ENCODE results near the gene AP2A2. TPM values are rescaled to one million over a fixed set of nuclear protein-coding genes. Genes with fewer than 3 reads are reported as not detected.

The AP2A2 gene
- total RNA-seq (2014; rRNA removed; shearing (Covaris generic); ENCODE audit: low replicate concordance), result 22.2 and 43.1 TPM in 2 replicates

GRCh38 chr11:925496-926301 is at the start of gene AP2A2:
AP2A2 (plus strand) TSS chr11:925870; CDS start chr11:926022, 152 bp downstream.
- H3K27me3 ChIP-seq, result no peaks in the 10 kb centered on the region
- DNase-seq, result peak; percentile 90
- no peaks in the 10 kb centered on the region for H3K9me3 ChIP-seq
- peaks cover 22% of the 10 kb centered on the region for H3K36me3 ChIP-seq
- H3K4me3 ChIP-seq, result peak within 1 kb of the TSS; percentile 76

GRCh38 chr11:876545-876944 is 49.1 kb upstream of the AP2A2 start:
- H3K36me3 ChIP-seq, result peaks cover 39% of the 10 kb centered on the region
- no peaks in the 10 kb centered on the region for H3K27me3 ChIP-seq
- DNase-seq, result peak; percentile 49
- H3K9me3 ChIP-seq, result no peaks in the 10 kb centered on the region
- no peak overlapping the region for H3K4me3 ChIP-seq

- Histone ChIP-seq H3K27me3 (no peaks in the 10 kb centered on the region), H3K4me3 (no peak overlapping the region), H3K9me3 (no peaks in the 10 kb centered on the region), H3K36me3 (peaks cover 43% of the 10 kb centered on the region)
- DNase-seq, result no peak
Observed at GRCh38 chr11:877565-877964, 48.1 kb upstream of the AP2A2 start.

- Histone ChIP-seq H3K9me3 (no peaks in the 10 kb centered on the region), H3K27me3 (no peaks in the 10 kb centered on the region), H3K4me3 (no peak overlapping the region), H3K36me3 (peaks cover 52% of the 10 kb centered on the region)
- DNase-seq, result no peak
Observed at GRCh38 chr11:880447-880846, 45.2 kb upstream of the AP2A2 start.

GRCh38 chr11:882596-882995 is 43.1 kb upstream of the AP2A2 start:
- DNase-seq, result no peak
- H3K27me3 ChIP-seq, result no peaks in the 10 kb centered on the region
- H3K36me3 ChIP-seq, result peaks cover 56% of the 10 kb centered on the region
- H3K4me3 ChIP-seq, result no peak overlapping the region
- no peaks in the 10 kb centered on the region for H3K9me3 ChIP-seq

GRCh38 chr11:883527-883926 is 42.1 kb upstream of the AP2A2 start:
- H3K36me3 ChIP-seq, result peaks cover 62% of the 10 kb centered on the region
- no peaks in the 10 kb centered on the region for H3K9me3 ChIP-seq
- H3K4me3 ChIP-seq, result no peak overlapping the region
- no peaks in the 10 kb centered on the region for H3K27me3 ChIP-seq
- no peak for DNase-seq

GRCh38 chr11:884578-885070 is 41.0 kb upstream of the AP2A2 start:
- DNase-seq, result no peak
- peaks cover 54% of the 10 kb centered on the region for H3K36me3 ChIP-seq
- no peaks in the 10 kb centered on the region for H3K27me3 ChIP-seq
- no peaks in the 10 kb centered on the region for H3K9me3 ChIP-seq
- no peak overlapping the region for H3K4me3 ChIP-seq

GRCh38 chr11:886568-886967 is 39.1 kb upstream of the AP2A2 start:
- Histone ChIP-seq H3K9me3 (no peaks in the 10 kb centered on the region), H3K4me3 (no peak overlapping the region), H3K27me3 (no peaks in the 10 kb centered on the region), H3K36me3 (peaks cover 43% of the 10 kb centered on the region)
- no peak for DNase-seq

- Histone ChIP-seq H3K4me3 (no peak overlapping the region), H3K36me3 (peaks cover 43% of the 10 kb centered on the region), H3K27me3 (no peaks in the 10 kb centered on the region), H3K9me3 (no peaks in the 10 kb centered on the region)
- DNase-seq, result no peak
Observed at GRCh38 chr11:887589-887988, 38.1 kb upstream of the AP2A2 start.

- H3K36me3 ChIP-seq, result peaks cover 38% of the 10 kb centered on the region
- DNase-seq, result no peak
- H3K9me3 ChIP-seq, result no peaks in the 10 kb centered on the region
- no peak overlapping the region for H3K4me3 ChIP-seq
- H3K27me3 ChIP-seq, result no peaks in the 10 kb centered on the region
Observed at GRCh38 chr11:888310-889212, 37.1 kb upstream of the AP2A2 start.

GRCh38 chr11:889257-889656 is 36.4 kb upstream of the AP2A2 start:
- no peak for DNase-seq
- Histone ChIP-seq H3K36me3 (peaks cover 33% of the 10 kb centered on the region), H3K4me3 (no peak overlapping the region), H3K9me3 (no peaks in the 10 kb centered on the region), H3K27me3 (no peaks in the 10 kb centered on the region)

GRCh38 chr11:889687-890475 is 35.8 kb upstream of the AP2A2 start:
- Histone ChIP-seq H3K9me3 (no peaks in the 10 kb centered on the region), H3K27me3 (no peaks in the 10 kb centered on the region), H3K36me3 (peaks cover 33% of the 10 kb centered on the region), H3K4me3 (no peak overlapping the region)
- no peak for DNase-seq

- Histone ChIP-seq H3K9me3 (no peaks in the 10 kb centered on the region), H3K4me3 (no peak overlapping the region), H3K27me3 (no peaks in the 10 kb centered on the region), H3K36me3 (peaks cover 31% of the 10 kb centered on the region)
- DNase-seq, result no peak
Observed at GRCh38 chr11:890794-891540, 34.7 kb upstream of the AP2A2 start.

- Histone ChIP-seq H3K36me3 (peaks cover 14% of the 10 kb centered on the region), H3K9me3 (no peaks in the 10 kb centered on the region), H3K27me3 (no peaks in the 10 kb centered on the region), H3K4me3 (no peak overlapping the region)
- DNase-seq, result no peak
Observed at GRCh38 chr11:893008-893654, 32.5 kb upstream of the AP2A2 start.

- Histone ChIP-seq H3K4me3 (no peak overlapping the region), H3K27me3 (no peaks in the 10 kb centered on the region), H3K9me3 (no peaks in the 10 kb centered on the region), H3K36me3 (peaks cover 27% of the 10 kb centered on the region)
- no peak for DNase-seq
Observed at GRCh38 chr11:894575-895201, 31.0 kb upstream of the AP2A2 start.

Data from MG63 (cell line).